Esophagus muscularis mucosa (tissue), 4 donors: ENCODE results near the gene ECI1. TPM values are rescaled to one million over a fixed set of nuclear protein-coding genes. Genes with fewer than 3 reads are reported as not detected.
A peak's percentile ranks its signal among the peaks of the same experiment; 100 is the strongest.

ENCODE experiments used
- DNase-seq: peaks from one replicate; pipeline ENCODE4 v3.0.0-alpha.2; 2017; ENCODE audit errors: extremely low spot score
- H3K27ac ChIP-seq, 4 donors: fragments of 200-600 bp; sonication (generic); replicated peaks in 1 of 4; 1 replicate in 3 of 4; 2 replicates in 1 of 4; pipeline ENCODE4 v1.5.1; 2016 to 2019; ENCODE audit warnings: mild to moderate bottlenecking in 1 of 4
- H3K27me3 ChIP-seq, 4 donors: fragments of 200-600 bp; sonication (generic); one replicate each; pipeline versions ENCODE4 v1.5.1 to v1.6.0; 2016 to 2019
- H3K36me3 ChIP-seq, 4 donors: fragments of 200-600 bp; sonication (generic); one replicate each; pipeline ENCODE4 v1.5.1; 2016 to 2019
- H3K4me1 ChIP-seq, 4 donors: fragments of 200-600 bp; sonication (generic); one replicate each; pipeline ENCODE4 v1.5.1; 2016 to 2019
- H3K4me3 ChIP-seq, 4 donors: fragments of 200-600 bp; sonication (generic); 1 replicate in 2 of 4; 2 replicates in 2 of 4; pipeline ENCODE4 v1.5.1; 2016 to 2019; ENCODE audit warnings: mild to moderate bottlenecking in 4 of 4, moderate library complexity in 1 of 4
- H3K9me3 ChIP-seq, 4 donors: fragments of 200-600 bp; sonication (generic); 1 replicate in 3 of 4; 2 replicates in 1 of 4; pipeline ENCODE4 v1.5.1; 2016 to 2019
- CTCF ChIP-seq, 3 experiments: fragments of 200-600 bp in 2 of 3; fragments of 450-650 bp in 1 of 3; sonication (generic) in 2 of 3; IDR thresholded peaks; one replicate each; pipeline ENCODE4 v1.5.1; 2017 to 2019; ENCODE audit warnings: antibody characterized with exemption in 3 of 3, mild to moderate bottlenecking in 2 of 3, moderate library complexity in 1 of 3
- EP300 ChIP-seq: sonication (generic); formaldehyde crosslinking; IDR thresholded peaks from one replicate; pipeline ENCODE4 v1.6.1; 2017; ENCODE audit warnings: antibody characterized with exemption
- POLR2A ChIP-seq: fragments of 450-650 bp; IDR thresholded peaks from one replicate; pipeline ENCODE4 v1.6.1; 2017; ENCODE audit warnings: antibody characterized with exemption, moderate library complexity, mild to moderate bottlenecking, low read depth
- POLR2AphosphoS5 ChIP-seq, 2 donors: sonication (generic); formaldehyde crosslinking; IDR thresholded peaks; one replicate each; pipeline ENCODE4 v1.6.1; 2017; ENCODE audit warnings: antibody characterized with exemption in 2 of 2
- WGBS: methylation state at CpG from one replicate; pipeline ENCODE4 v1.1.5; 2018; 5-methylcytosine and 5-hydroxymethylcytosine counted together
- intact Hi-C: fragments of 100-400 bp; cut with DNase I; formaldehyde crosslinking; loops from one replicate; pipeline ENCODE4 v1.15.1; 2023
- total RNA-seq, 4 donors: library from RNA; depleted of rRNA; stranded (reverse); fragments of >200 nt; gene quantifications; one replicate each; pipeline versions ENCODE4 v1.1.0 to v1.2.1, GENCODE V29; 2016

ECI1 gene
- total RNA-seq, 4 donors from 2014 or later: 51.9 to 115 (median 86.6) TPM

GRCh38 chr16:2257726-2258125 is 6.3 kb upstream of the ECI1 start:
- no peak overlapping the region for H3K4me3 ChIP-seq
- intact Hi-C loops: no loop called here
- H3K36me3 ChIP-seq: peaks cover 88 to 100% (median 98%) of the 10 kb centered on the region in 4 donors
- H3K27ac ChIP-seq: no peak overlapping the region
- H3K4me1 ChIP-seq: no peaks in the 10 kb centered on the region
- H3K9me3 ChIP-seq: no peaks in the 10 kb centered on the region
- TF ChIP-seq EP300 (no peak), POLR2AphosphoS5 (IDR thresholded peaks at IDR 0.05) (no peak), CTCF (IDR thresholded peaks at IDR 0.05) (no peak), POLR2A (no peak)
- no peaks in the 10 kb centered on the region for H3K27me3 ChIP-seq
- WGBS: 82% methylated on average over 6 of the region's 6 CpGs
- no peak for DNase-seq

GRCh38 chr16:2256531-2257140 is 5.2 kb upstream of the ECI1 start:
- H3K36me3 ChIP-seq: peaks cover 78 to 94% (median 92%) of the 10 kb centered on the region in 4 donors

GRCh38 chr16:2253293-2253692 is 1.9 kb upstream of the ECI1 start:
- Histone ChIP-seq H3K27ac (no peak overlapping the region), H3K27me3 (no peaks in the 10 kb centered on the region), H3K36me3 (peaks cover 52 to 70% (median 60%) of the 10 kb centered on the region in 4 donors), H3K4me3 (no peak overlapping the region), H3K4me1 (peaks cover 23 to 28% (median 26%) of the 10 kb centered on the region in 4 donors), H3K9me3 (no peaks in the 10 kb centered on the region)
- no peak for DNase-seq
- intact Hi-C loops: loop anchor here (5.0 kb wide), 1 partner anchor 96 kb away; the partner anchor contains the start of gene TRAF7
- 82% methylated on average over 10 of the region's 11 CpGs for WGBS
- TF ChIP-seq POLR2AphosphoS5 (IDR thresholded peaks at IDR 0.05) (no peak), CTCF (IDR thresholded peaks at IDR 0.05) (no peak)

More at GRCh38 chr16:2256531-2257140, 5.2 kb upstream of the ECI1 start:
- no peak overlapping the region for H3K27ac ChIP-seq
- peaks cover 6 to 9% (median 7%) of the 10 kb centered on the region in 4 donors for H3K4me1 ChIP-seq
- no peaks in the 10 kb centered on the region for H3K9me3 ChIP-seq
- no peaks in the 10 kb centered on the region for H3K27me3 ChIP-seq
- no peak for DNase-seq
- 72% methylated on average over 12 of the region's 12 CpGs for WGBS
- H3K4me3 ChIP-seq: no peak overlapping the region
- intact Hi-C loops: no loop called here
- TF ChIP-seq EP300: no peak
- no peak for TF ChIP-seq POLR2AphosphoS5 (IDR thresholded peaks at IDR 0.05)
- no peak for TF ChIP-seq CTCF (IDR thresholded peaks at IDR 0.05)
- no peak for TF ChIP-seq POLR2A

GRCh38 chr16:2252806-2253148 is 1.4 kb upstream of the ECI1 start:
- DNase-seq: no peak
- intact Hi-C loops: loop anchor here (5.0 kb wide), 1 partner anchor 95 kb away; the partner anchor contains the start of gene TRAF7
- H3K27ac ChIP-seq: peak overlapping the region in 2 of 4 donors; percentile 85 to 94
- 85% methylated on average over 7 of the region's 7 CpGs for WGBS
- H3K4me3 ChIP-seq: no peak overlapping the region
- H3K27me3 ChIP-seq: no peaks in the 10 kb centered on the region
- TF ChIP-seq POLR2A (no peak), POLR2AphosphoS5 (IDR thresholded peaks at IDR 0.05) (no peak), CTCF (IDR thresholded peaks at IDR 0.05) (no peak), EP300 (no peak)
- H3K4me1 ChIP-seq: peaks cover 23 to 28% (median 26%) of the 10 kb centered on the region in 4 donors
- H3K36me3 ChIP-seq: peaks cover 46 to 66% (median 55%) of the 10 kb centered on the region in 4 donors
- H3K9me3 ChIP-seq: no peaks in the 10 kb centered on the region
